ENCODE results near the gene TRIM43. TPM values are rescaled to one million over a fixed set of nuclear protein-coding genes. Genes with fewer than 3 reads are reported as not detected.
"Not testable (repeated sequence)": the region's sequence is repeated elsewhere in the genome, so short reads cannot be mapped to it uniquely, and the experiment has no call there.

The TRIM43 gene
- polyA plus RNA-seq, 1 donor = 0.62 TPM

DNA sequence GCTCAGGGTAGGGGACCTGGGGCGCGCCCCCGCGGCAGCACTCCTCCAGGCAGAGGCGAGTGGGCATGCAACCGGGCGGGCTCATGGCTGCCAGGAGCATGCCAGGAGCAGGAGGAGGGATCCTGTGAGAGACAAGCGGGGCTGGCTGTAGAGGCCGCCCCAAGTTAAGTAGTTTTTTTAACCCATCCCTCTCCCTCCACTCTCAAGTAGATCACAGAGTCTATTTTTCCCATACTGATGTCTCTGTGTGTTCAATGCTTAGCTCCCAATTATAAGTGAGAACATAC lies 49.4 kb downstream of the TRIM43 start:
- not testable (repeated sequence) for DNase-seq

DNA sequence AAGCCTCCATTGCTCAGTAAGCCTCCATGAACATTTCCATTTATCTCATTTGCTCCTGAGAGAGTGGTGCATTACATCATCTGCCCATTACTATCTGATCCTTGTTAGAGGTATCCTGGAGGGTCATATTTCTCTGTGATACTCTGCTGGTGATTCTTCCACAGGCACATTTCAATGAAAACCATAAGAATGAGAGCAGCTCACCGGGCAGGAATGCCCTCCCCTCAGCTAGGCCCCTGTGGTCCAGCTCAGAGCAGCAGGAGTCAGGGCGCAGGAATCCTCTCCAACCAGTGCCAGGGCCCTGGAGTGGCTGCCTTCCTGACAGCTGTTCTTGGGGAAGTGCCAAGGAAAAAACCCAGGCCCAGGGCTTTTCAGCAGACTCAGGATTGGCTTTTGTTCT lies 50.0 kb downstream of the TRIM43 start:
- DNase-seq = not testable (repeated sequence)

DNA sequence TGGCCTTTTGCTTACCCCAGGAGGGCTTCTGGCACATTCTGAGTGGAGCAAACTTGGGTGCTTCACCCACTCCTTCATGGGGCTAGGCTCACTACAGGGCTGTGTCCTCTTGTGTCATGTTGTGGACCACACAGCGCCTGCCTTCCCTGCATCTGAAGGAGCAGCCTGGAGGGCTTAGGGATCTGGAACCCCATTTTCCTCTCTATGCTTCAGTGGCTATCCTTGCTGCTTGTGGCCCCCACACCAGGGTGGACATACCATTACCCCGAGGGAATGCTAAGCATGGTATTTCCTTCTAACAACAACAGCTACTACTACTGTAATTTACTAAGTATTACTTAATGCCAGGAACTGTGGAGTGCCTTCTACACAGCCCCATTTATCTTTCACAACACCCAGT lies 50.6 kb downstream of the TRIM43 start:
- not testable (repeated sequence) for DNase-seq

DNA sequence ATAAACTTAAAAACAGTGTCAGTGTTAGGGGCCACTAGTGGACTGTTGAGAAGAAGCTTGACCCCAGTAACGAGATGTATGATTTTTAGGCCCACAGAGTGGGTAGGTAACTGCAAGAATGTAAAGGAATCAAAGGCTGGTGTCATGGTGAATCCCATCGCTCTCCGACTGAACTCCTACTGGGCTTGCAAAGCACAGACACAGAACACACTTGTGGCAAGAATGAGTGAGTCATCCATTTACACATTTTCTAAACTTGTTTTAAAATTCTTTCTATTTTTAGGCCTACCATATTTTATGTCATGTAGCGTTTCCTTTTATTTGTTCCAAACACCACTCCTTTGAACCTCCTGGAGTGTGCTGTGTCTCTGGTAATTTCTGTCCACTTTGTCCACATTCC lies 51.1 kb downstream of the TRIM43 start:
- not testable (repeated sequence) for DNase-seq

DNA sequence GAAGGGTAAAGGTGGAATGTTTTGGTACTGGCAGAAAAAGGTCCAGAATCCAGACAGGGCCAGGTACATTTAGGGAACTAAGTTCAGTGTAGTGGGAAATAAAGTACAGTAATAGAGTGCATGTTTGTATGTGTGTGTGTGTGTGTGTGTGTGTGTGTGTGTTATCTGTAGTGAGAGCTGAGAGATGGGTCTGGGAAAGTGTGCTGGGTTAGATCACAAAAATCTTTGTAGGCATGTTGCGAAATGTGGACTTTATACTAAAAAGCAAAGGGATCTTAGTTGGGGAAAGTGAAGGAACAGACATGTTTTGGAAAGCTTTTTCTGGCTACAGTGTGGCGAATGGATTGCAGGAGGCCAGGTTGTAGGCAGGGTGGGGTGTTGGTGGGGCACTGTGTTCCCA lies 53.5 kb downstream of the TRIM43 start:
- DNase-seq = not testable (repeated sequence)

DNA sequence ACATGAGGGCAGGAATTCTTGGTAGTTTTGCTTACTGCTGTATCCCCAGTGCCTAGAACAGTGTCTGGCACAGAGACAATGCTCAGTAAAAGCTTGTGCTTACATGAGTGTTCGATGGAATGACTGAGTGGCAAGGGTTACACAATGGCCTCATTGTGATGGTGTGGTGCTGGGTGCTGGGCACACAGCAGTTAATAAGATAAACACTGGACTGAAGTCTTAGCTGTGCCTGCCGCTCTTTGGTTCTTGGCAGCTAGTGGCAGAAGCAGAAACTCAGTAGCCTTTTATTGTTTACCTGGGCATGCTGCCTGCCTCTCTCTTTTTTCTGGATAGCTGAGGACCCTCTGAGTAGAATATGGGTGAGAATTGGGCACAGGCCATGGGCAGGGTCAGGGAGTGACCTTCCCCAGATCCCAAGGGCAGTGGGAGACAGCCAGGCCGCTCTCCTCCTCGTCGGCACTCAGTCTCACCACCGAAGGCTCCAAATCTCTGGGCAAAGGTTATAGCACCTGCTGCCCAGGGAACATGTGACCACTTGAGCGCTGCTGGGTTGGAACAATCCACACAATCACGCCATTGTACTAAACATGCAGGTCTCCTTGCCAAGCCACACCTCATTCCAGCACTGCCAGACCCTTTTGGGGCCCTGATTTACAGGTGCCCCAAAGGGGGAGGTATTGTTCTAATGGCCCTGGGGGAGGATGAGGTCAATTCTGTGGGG lies 54.6 kb downstream of the TRIM43 start:
- not testable (repeated sequence) for DNase-seq

DNA sequence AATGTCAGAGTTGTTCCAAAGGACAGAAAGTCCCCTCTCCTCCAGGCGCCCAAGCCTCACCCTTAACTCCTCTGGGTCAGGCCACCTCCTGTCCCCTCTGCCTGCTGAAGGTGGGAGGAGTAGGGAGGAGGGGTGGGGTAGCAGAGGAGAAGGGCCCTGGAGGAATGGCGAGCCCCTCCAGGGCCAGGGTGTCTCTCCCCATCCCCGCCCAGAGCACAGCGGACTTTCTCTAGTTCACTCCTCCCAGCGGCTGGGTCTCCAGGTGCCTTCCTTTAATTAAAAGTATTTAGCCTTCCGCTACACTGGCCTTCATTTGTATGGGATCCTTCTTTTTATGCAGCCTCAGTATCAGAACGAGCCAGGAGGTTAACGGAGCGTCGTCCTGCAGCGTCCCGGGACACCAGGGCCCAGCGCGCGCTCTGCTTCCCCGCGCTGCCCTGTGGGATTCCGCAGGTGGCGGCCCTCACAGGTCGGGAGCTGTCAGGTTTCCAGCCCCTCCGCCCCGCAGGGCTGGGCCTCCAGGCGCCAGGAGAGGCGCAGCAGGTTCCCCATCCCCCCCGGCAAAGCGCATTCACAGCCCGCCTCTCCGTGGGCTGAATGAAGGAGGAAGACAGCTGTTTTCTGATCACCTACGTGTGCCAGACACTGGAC lies 57.2 kb downstream of the TRIM43 start:
- not testable (repeated sequence) for DNase-seq

Other genes starting within 250 kb of the TRIM43 start
- 40.8 TPM for gene FAHD2A, start 189.3 kb upstream of the TRIM43 start, polyA plus RNA-seq (ENCODE audit: insufficient read length)
- 0.17 TPM for gene TRIM43B, start 107.2 kb upstream of the TRIM43 start, polyA plus RNA-seq (ENCODE audit: insufficient read length)

Measured in left kidney (tissue), 2 donors.